Mesenchymal stem cell (in vitro differentiated cells and primary cell): ENCODE measurements around the gene PAPPA.
A peak's percentile ranks its signal among the peaks of the same experiment; 100 is the strongest.

Experiments used
- DNase-seq: peaks from one replicate; pipeline ENCODE4 v3.0.0-alpha.2; 2013
- H2AFZ ChIP-seq: one replicate; pipeline ENCODE4 v1.6.1; 2013; ENCODE audit warnings: low read depth, mild to moderate bottlenecking, control low read depth, inconsistent platforms, low read length, moderate library complexity
- H2AK5ac ChIP-seq: 2 replicates; pipeline ENCODE4 v1.6.1; 2013; ENCODE audit warnings: low read length, moderate library complexity, mild to moderate bottlenecking, inconsistent platforms; ENCODE audit not compliant: severe bottlenecking
- H2BK120ac ChIP-seq: one replicate; pipeline ENCODE4 v1.6.1; 2013; ENCODE audit warnings: low read depth, mild to moderate bottlenecking, inconsistent platforms, low read length, moderate library complexity
- H2BK12ac ChIP-seq, 2 experiments: one replicate each; pipeline ENCODE4 v1.6.1; 2013; ENCODE audit warnings: inconsistent platforms in 2 of 2, low read length in 2 of 2, mild to moderate bottlenecking in 2 of 2, moderate library complexity in 2 of 2, control low read depth in 1 of 2
- H2BK15ac ChIP-seq: one replicate; pipeline ENCODE4 v1.6.1; 2013; ENCODE audit warnings: mild to moderate bottlenecking, low read depth, inconsistent platforms; ENCODE audit not compliant: poor library complexity, severe bottlenecking
- H2BK5ac ChIP-seq: 2 replicates; pipeline ENCODE4 v1.6.1; 2013; ENCODE audit warnings: low read depth, mild to moderate bottlenecking, low read length, control low read depth, inconsistent platforms; ENCODE audit not compliant: poor library complexity, severe bottlenecking
- H3K14ac ChIP-seq, 2 experiments: one replicate each; pipeline ENCODE4 v1.6.1; 2013; ENCODE audit warnings: inconsistent platforms in 2 of 2, low read length in 2 of 2, control low read depth in 1 of 2, mild to moderate bottlenecking in 1 of 2, moderate library complexity in 1 of 2
- H3K18ac ChIP-seq, 2 experiments: one replicate each; pipeline ENCODE4 v1.6.1; 2013; ENCODE audit warnings: inconsistent platforms in 2 of 2, low read length in 2 of 2, control low read depth in 1 of 2, low read depth in 1 of 2, mild to moderate bottlenecking in 1 of 2
- H3K23ac ChIP-seq, 2 experiments: one replicate each; pipeline ENCODE4 v1.6.1; 2013; ENCODE audit warnings: inconsistent platforms in 2 of 2, low read length in 2 of 2, mild to moderate bottlenecking in 2 of 2, moderate library complexity in 2 of 2, control low read depth in 1 of 2
- H3K27ac ChIP-seq: 2 replicates; pipeline ENCODE4 v1.5.1; 2013; ENCODE audit warnings: mild to moderate bottlenecking, moderate library complexity, low read length, control low read depth, inconsistent platforms; ENCODE audit not compliant: poor library complexity, severe bottlenecking
- H3K27me3 ChIP-seq, 2 experiments: 2 replicates each; pipeline versions ENCODE4 v1.6.1 to v1.7.0; 2013; ENCODE audit warnings: low read length in 2 of 2, mild to moderate bottlenecking in 2 of 2, moderate library complexity in 2 of 2, control low read depth in 1 of 2, inconsistent platforms in 1 of 2; ENCODE audit not compliant: control insufficient read depth in 1 of 2, insufficient read depth in 1 of 2
- H3K36me3 ChIP-seq, 2 experiments: 2 replicates each; pipeline versions ENCODE4 v1.6.1 to v1.7.0; 2013; ENCODE audit warnings: low read length in 2 of 2, control low read depth in 1 of 2, inconsistent platforms in 1 of 2, low read depth in 1 of 2, mild to moderate bottlenecking in 1 of 2; ENCODE audit not compliant: insufficient read depth in 2 of 2, control insufficient read depth in 1 of 2
- H3K4ac ChIP-seq, 2 experiments: one replicate each; pipeline ENCODE4 v1.6.1; 2013; ENCODE audit warnings: inconsistent platforms in 2 of 2, low read length in 2 of 2, mild to moderate bottlenecking in 2 of 2, moderate library complexity in 2 of 2, control low read depth in 1 of 2, low read depth in 1 of 2
- H3K4me1 ChIP-seq: 2 replicates; pipeline ENCODE4 v1.6.1; 2013; ENCODE audit warnings: low read depth, low read length, control low read depth; ENCODE audit not compliant: control insufficient read depth, insufficient read depth
- H3K4me2 ChIP-seq: 2 replicates; pipeline ENCODE4 v1.6.1; 2013; ENCODE audit warnings: low read length, mild to moderate bottlenecking, inconsistent platforms; ENCODE audit not compliant: poor library complexity, severe bottlenecking
- H3K4me3 ChIP-seq, 2 experiments: 2 replicates each; pipeline versions ENCODE4 v1.5.1 to v1.7.0; 2013; ENCODE audit warnings: low read length in 2 of 2, mild to moderate bottlenecking in 2 of 2, control low read depth in 1 of 2, low read depth in 1 of 2; ENCODE audit not compliant: insufficient read depth in 1 of 2
- H3K79me1 ChIP-seq: replicated peaks from 2 replicates; pipeline ENCODE4 v1.6.1; 2013; ENCODE audit warnings: mild to moderate bottlenecking, control low read depth, low read length, inconsistent platforms; ENCODE audit not compliant: poor library complexity, severe bottlenecking
- H3K9ac ChIP-seq: 2 replicates; pipeline ENCODE4 v1.7.0; 2013; ENCODE audit warnings: mild to moderate bottlenecking, low read length, moderate library complexity
- H3K9me3 ChIP-seq: 2 replicates; pipeline ENCODE4 v1.7.0; 2013; ENCODE audit warnings: mild to moderate bottlenecking, low read length; ENCODE audit not compliant: control insufficient read depth
- H4K8ac ChIP-seq: one replicate; pipeline ENCODE4 v1.6.1; 2013; ENCODE audit warnings: inconsistent platforms, mild to moderate bottlenecking, low read length, moderate library complexity
- H4K91ac ChIP-seq: one replicate; pipeline ENCODE4 v1.6.1; 2013; ENCODE audit warnings: mild to moderate bottlenecking, low read length, inconsistent platforms
- WGBS: methylation state at CpG from one replicate; pipeline ENCODE4 v1.1.7; 2013; ENCODE audit warnings: mixed read lengths; 5-methylcytosine and 5-hydroxymethylcytosine counted together

Gene PAPPA

GRCh38 chr9:116133163-116133562, 20.4 kb upstream of the PAPPA start:
- no peak overlapping the region for H3K23ac ChIP-seq
- no peaks in the 10 kb centered on the region for H3K79me1 ChIP-seq
- no peak overlapping the region for H2AFZ ChIP-seq
- no peak overlapping the region for H2AK5ac ChIP-seq
- no peak overlapping the region for H3K27ac ChIP-seq
- no CpG with 5 or more reads among the region's 2 CpGs for WGBS
- H3K9me3 ChIP-seq = peaks cover 6% of the 10 kb centered on the region
- H2BK5ac ChIP-seq = no peak overlapping the region
- H4K8ac ChIP-seq = no peak overlapping the region
- H3K4me1 ChIP-seq = no peaks in the 10 kb centered on the region
- no peaks in the 10 kb centered on the region for H3K36me3 ChIP-seq
- no peaks in the 10 kb centered on the region for H3K27me3 ChIP-seq
- no peak overlapping the region for H3K4me2 ChIP-seq
- H4K91ac ChIP-seq = no peak overlapping the region
- DNase-seq = no peak
- H3K4ac ChIP-seq = no peak overlapping the region
- H3K14ac ChIP-seq = no peak overlapping the region
- no peak overlapping the region for H2BK15ac ChIP-seq
- H3K18ac ChIP-seq = no peak overlapping the region
- no peak overlapping the region for H3K9ac ChIP-seq
- H3K4me3 ChIP-seq = no peak overlapping the region
- no peak overlapping the region for H2BK12ac ChIP-seq
- H2BK120ac ChIP-seq = no peak overlapping the region

- Histone ChIP-seq H2BK12ac (no peak overlapping the region), H3K79me1 (no peaks in the 10 kb centered on the region), H3K14ac (no peak overlapping the region), H3K36me3 (no peaks in the 10 kb centered on the region), H3K4me3 (no peak overlapping the region), H2BK15ac (no peak overlapping the region), H4K91ac (no peak overlapping the region), H2AK5ac (no peak overlapping the region), H2BK120ac (peak overlapping the region; percentile 38), H3K4me2 (no peak overlapping the region), H3K23ac (no peak overlapping the region), H3K9ac (no peak overlapping the region), H2BK5ac (no peak overlapping the region), H2AFZ (no peak overlapping the region), H3K9me3 (peaks cover 6% of the 10 kb centered on the region), H3K4ac (peak overlapping the region in 1 of 2 experiments; percentile 10), H3K4me1 (no peaks in the 10 kb centered on the region), H3K18ac (no peak overlapping the region), H3K27me3 (no peaks in the 10 kb centered on the region), H4K8ac (no peak overlapping the region), H3K27ac (no peak overlapping the region)
- no peak for DNase-seq
- 77% methylated on average over 3 of the region's 3 CpGs for WGBS
These were observed 18.6 kb upstream of the PAPPA start for GRCh38 chr9:116134975-116135374.

- 81% methylated on average over 2 of the region's 2 CpGs for WGBS
- H2AK5ac ChIP-seq = no peak overlapping the region
- no peak overlapping the region for H3K4me3 ChIP-seq
- H3K23ac ChIP-seq = no peak overlapping the region
- no peak overlapping the region for H3K14ac ChIP-seq
- no peak overlapping the region for H2BK15ac ChIP-seq
- H3K4ac ChIP-seq = no peak overlapping the region
- H2BK120ac ChIP-seq = no peak overlapping the region
- DNase-seq = no peak
- no peak overlapping the region for H3K4me2 ChIP-seq
- no peak overlapping the region for H3K9ac ChIP-seq
- H2BK5ac ChIP-seq = no peak overlapping the region
- no peak overlapping the region for H2BK12ac ChIP-seq
- no peak overlapping the region for H4K8ac ChIP-seq
- no peak overlapping the region for H2AFZ ChIP-seq
- H4K91ac ChIP-seq = no peak overlapping the region
- no peaks in the 10 kb centered on the region for H3K9me3 ChIP-seq
- no peaks in the 10 kb centered on the region for H3K4me1 ChIP-seq
- no peak overlapping the region for H3K27ac ChIP-seq
- no peaks in the 10 kb centered on the region for H3K27me3 ChIP-seq
- no peaks in the 10 kb centered on the region for H3K36me3 ChIP-seq
- H3K79me1 ChIP-seq = no peaks in the 10 kb centered on the region
- no peak overlapping the region for H3K18ac ChIP-seq
These were observed 16.6 kb upstream of the PAPPA start for GRCh38 chr9:116137010-116137409.

GRCh38 chr9:116137581-116137980, 16.0 kb upstream of the PAPPA start:
- Histone ChIP-seq H3K14ac (no peak overlapping the region), H4K91ac (peak overlapping the region; percentile 29), H3K27ac (no peak overlapping the region), H3K27me3 (no peaks in the 10 kb centered on the region), H3K4me2 (no peak overlapping the region), H3K36me3 (no peaks in the 10 kb centered on the region), H3K9me3 (no peaks in the 10 kb centered on the region), H3K4me1 (no peaks in the 10 kb centered on the region), H2BK12ac (no peak overlapping the region), H3K9ac (no peak overlapping the region), H3K79me1 (no peaks in the 10 kb centered on the region), H2BK15ac (no peak overlapping the region), H3K18ac (no peak overlapping the region), H2BK5ac (no peak overlapping the region), H2AK5ac (no peak overlapping the region), H3K23ac (no peak overlapping the region), H2BK120ac (no peak overlapping the region), H3K4ac (no peak overlapping the region), H3K4me3 (no peak overlapping the region), H4K8ac (peak overlapping the region; percentile 56), H2AFZ (no peak overlapping the region)
- DNase-seq = no peak
- WGBS = 91% methylated on average over 5 of the region's 5 CpGs
